K562 (cell line): ENCODE results near the gene HNRNPH3. TPM values are rescaled to one million over a fixed set of nuclear protein-coding genes. Genes with fewer than 3 reads are reported as not detected.
A peak's percentile ranks its signal among the peaks of the same experiment; 100 is the strongest.

Source experiments
- ATAC-seq: fragments of 200-7000 bp; cut with Tn5 transposase; 3 replicates; pipeline ENCODE4 v1.9.1; 2020; ENCODE audit warnings: moderate library complexity
- BruUV-seq: library from RNA; stranded (reverse); fragments of 400-500 nt; replicated peaks from 2 replicates; lab custom pipeline; 2021; lab: Mats Ljungman, UMichigan
- CTCF ChIA-PET: fragments of 300-600 bp; formaldehyde crosslinking; extraction: SDS; loops from one replicate; lab custom pipeline; 2021; ENCODE audit warnings: low intra/inter-chr PET ratio; lab: Yijun Ruan, JAX
- POLR2A ChIA-PET: fragments of 300-600, 350-650 bp; sonication (Branson Sonifier 250); formaldehyde crosslinking; extraction: SDS; loops from one replicate; lab custom pipeline; 2021; ENCODE audit warnings: antibody characterized with exemption, inconsistent platforms; lab: Yijun Ruan, JAX
- DNase-seq, 4 experiments: peaks; one replicate each; pipeline versions ENCODE4 v3.0.0 to v3.0.0-alpha.2; 2011 to 2018; ENCODE audit warnings: low spot score in 3 of 4, mixed read lengths in 3 of 4; ENCODE audit errors: extremely low read depth in 1 of 4
- FAIRE-seq: peaks from 2 replicates; lab custom pipeline; 2011; peaks lifted over from hg19 to GRCh38; lab: Jason Lieb, UNC
- H2AFZ ChIP-seq: 2 replicates; pipeline ENCODE4 v1.6.0; 2011; ENCODE audit warnings: low read depth, low read length, control low read depth, inconsistent platforms
- H3K27ac ChIP-seq: fragments of 200-600 bp; 3 replicates; pipeline ENCODE4 v1.8.0; 2011; ENCODE audit warnings: low read depth, mild to moderate bottlenecking, control low read depth, inconsistent platforms, low read length, moderate library complexity, mixed read lengths; ENCODE audit errors: extremely low read depth
- H3K27me3 ChIP-seq, 2 experiments: fragments of 300-600 bp in 1 of 2; 2 replicates in 1 of 2; 3 replicates in 1 of 2; pipeline versions ENCODE4 v1.6.0 to v1.8.0; 2011; ENCODE audit warnings: inconsistent platforms in 2 of 2, low read length in 2 of 2, mild to moderate bottlenecking in 1 of 2, mixed read lengths in 1 of 2, moderate library complexity in 1 of 2; ENCODE audit not compliant: control insufficient read depth in 2 of 2, insufficient read depth in 2 of 2
- H3K36me3 ChIP-seq: fragments of 300-600 bp; 3 replicates; pipeline ENCODE4 v1.8.0; 2011; ENCODE audit warnings: mild to moderate bottlenecking, low read length, inconsistent platforms; ENCODE audit not compliant: control insufficient read depth, insufficient read depth
- H3K4me1 ChIP-seq, 2 experiments: fragments of 200-600 bp in 1 of 2; replicated peaks in 1 of 2; 2 replicates in 1 of 2; 3 replicates in 1 of 2; pipeline versions ENCODE4 v1.5.1 to v1.8.0; 2011; ENCODE audit warnings: inconsistent platforms in 2 of 2, low read length in 2 of 2, mild to moderate bottlenecking in 1 of 2, mixed read lengths in 1 of 2, moderate library complexity in 1 of 2; ENCODE audit not compliant: control insufficient read depth in 2 of 2, insufficient read depth in 2 of 2
- H3K4me2 ChIP-seq: 2 replicates; pipeline ENCODE4 v1.6.1; 2011; ENCODE audit warnings: low read length, control low read depth, inconsistent platforms, mixed read lengths; ENCODE audit not compliant: insufficient read depth
- H3K4me3 ChIP-seq: fragments of 200-600 bp; sonication (generic), shearing (Covaris generic); 2 replicates; pipeline ENCODE4 v1.5.1; 2016; ENCODE audit warnings: control low read depth, inconsistent platforms
- H3K79me2 ChIP-seq: fragments of 200-600 bp; 3 replicates; pipeline ENCODE4 v1.8.0; 2011; ENCODE audit warnings: low read length, inconsistent platforms; ENCODE audit not compliant: control insufficient read depth, insufficient read depth
- H3K9ac ChIP-seq, 2 experiments: 2 replicates each; pipeline versions ENCODE4 v1.6.0 to v1.6.1; 2011; ENCODE audit warnings: low read depth in 2 of 2, low read length in 2 of 2, control low read depth in 1 of 2, inconsistent platforms in 1 of 2, mild to moderate bottlenecking in 1 of 2, mixed read lengths in 1 of 2; ENCODE audit not compliant: insufficient read depth in 1 of 2
- H3K9me1 ChIP-seq: one replicate; pipeline ENCODE4 v1.6.0; 2011; ENCODE audit warnings: inconsistent platforms, mild to moderate bottlenecking, low read length, moderate library complexity; ENCODE audit not compliant: control insufficient read depth, insufficient read depth
- H3K9me3 ChIP-seq: replicated peaks from 2 replicates; pipeline ENCODE4 v1.5.1; 2011; ENCODE audit warnings: low read depth, low read length, inconsistent platforms; ENCODE audit not compliant: control insufficient read depth, insufficient read depth
- H4K20me1 ChIP-seq: replicated peaks from 2 replicates; pipeline ENCODE4 v1.6.1; 2011; ENCODE audit warnings: low read length, inconsistent platforms, mixed read lengths; ENCODE audit not compliant: control insufficient read depth, insufficient read depth
- ARID2 ChIP-seq: fragments of 450-650 bp; IDR thresholded peaks from 2 replicates; pipeline ENCODE4 v1.6.1; 2017; ENCODE audit warnings: antibody characterized with exemption, mild to moderate bottlenecking
- BRF1 ChIP-seq: IDR thresholded peaks from 3 replicates; pipeline ENCODE4 v1.6.1; 2011; ENCODE audit warnings: borderline replicate concordance, mild to moderate bottlenecking; ENCODE audit not compliant: insufficient read length; ENCODE audit errors: extremely low read depth
- CBFA2T3 ChIP-seq: fragments of 450-650 bp; IDR thresholded peaks from 2 replicates; pipeline ENCODE4 v1.6.1; 2017
- FOXK2 ChIP-seq, 2 experiments: fragments of 450-650 bp; IDR thresholded peaks in 1 of 2; conservative IDR thresholded peaks in 1 of 2; 2 replicates each; pipeline ENCODE4 v1.6.1; 2016; ENCODE audit warnings: low read depth in 2 of 2, mild to moderate bottlenecking in 1 of 2
- GATAD2A ChIP-seq: fragments of 450-650 bp; IDR thresholded peaks from 2 replicates; pipeline ENCODE4 v1.6.1; 2017
- HEY1 ChIP-seq: fragments of 250-450 bp; sonication (Bioruptor Pico); IDR thresholded peaks from 2 replicates; pipeline ENCODE4 v1.5.0; 2020; ENCODE audit warnings: mild to moderate bottlenecking, moderate library complexity, borderline replicate concordance
- HNRNPLL ChIP-seq: fragments of 200-400 bp; formaldehyde crosslinking; IDR thresholded peaks from 2 replicates; pipeline ENCODE4 v1.6.1; 2017; ENCODE audit warnings: low read length, low read depth, mild to moderate bottlenecking; ENCODE audit not compliant: poor library complexity, severe bottlenecking
- NFRKB ChIP-seq: fragments of 450-650 bp; IDR thresholded peaks from 2 replicates; pipeline ENCODE4 v1.6.1; 2016; ENCODE audit warnings: low read depth
- PTBP1 ChIP-seq: fragments of 200-400 bp; formaldehyde crosslinking; IDR thresholded peaks from 2 replicates; pipeline ENCODE4 v1.6.1; 2017; ENCODE audit warnings: low read depth, low read length
- SMARCA4 ChIP-seq: fragments of 450-650 bp; IDR thresholded peaks from 2 replicates; pipeline ENCODE4 v1.6.1; 2016
- TAL1 ChIP-seq: fragments of 450-650 bp; IDR thresholded peaks from 2 replicates; pipeline ENCODE4 v1.6.1; 2016; ENCODE audit warnings: mild to moderate bottlenecking
- TBL1XR1 ChIP-seq, 2 experiments: IDR thresholded peaks; 2 replicates each; pipeline ENCODE4 v1.6.1; 2012; ENCODE audit warnings: improper control_type of control experiment in 2 of 2, low read length in 2 of 2, mild to moderate bottlenecking in 1 of 2
- XRCC5 ChIP-seq: fragments of 200-400 bp; formaldehyde crosslinking; IDR thresholded peaks from 2 replicates; pipeline ENCODE4 v1.6.1; 2017; ENCODE audit warnings: low read depth, mild to moderate bottlenecking, low read length
- ZNF79 ChIP-seq: fragments of 250-450 bp; sonication (Bioruptor Pico); IDR thresholded peaks from 2 replicates; pipeline ENCODE4 v1.4.0; 2020; ENCODE audit warnings: low read depth, mild to moderate bottlenecking, moderate library complexity
- WGBS: fragments of 100-300 bp; shearing (Covaris generic); methylation state at CpG from one replicate; pipeline ENCODE4 v1.1.6; 2016; ENCODE audit warnings: low coverage, mixed read lengths; ENCODE audit not compliant: insufficient coverage; ENCODE audit errors: missing lambda C conversion rate; 5-methylcytosine and 5-hydroxymethylcytosine counted together
- in situ Hi-C: fragments of 300-500 bp; cut with MboI; formaldehyde crosslinking; loops from 4 replicates; pipeline ENCODE4 v1.15.0; 2018; ENCODE audit warnings: inconsistent platforms, mixed read lengths
- intact Hi-C: fragments of 100-400 bp; cut with micrococcal nuclease; formaldehyde crosslinking; loops from 2 replicates; pipeline ENCODE4 v1.14.2; 2022
- polyA plus RNA-seq, 8 experiments: library from polyadenylated mRNA; depleted of rRNA in 4 of 8; stranded (reverse) in 5 of 8; unstranded in 3 of 8; fragments of >200 nt; fragmentation: Nextera tagmentation in 2 of 8; fragmentation: Illumina TruSeq in 1 of 8; extraction: Ambion mirVana in 2 of 8; extraction: Trizol in 1 of 8; gene quantifications; 2 replicates each; pipeline versions ENCODE4 v1.2.1 to v1.2.3, GENCODE V29; 2011 to 2014; ENCODE audit warnings: inconsistent platforms in 1 of 8, missing spikeins in 1 of 8
- total RNA-seq, 7 experiments: library from RNA; depleted of rRNA in 6 of 7; stranded (reverse); fragments of >200 nt in 6 of 7; fragmentation: Illumina TruSeq in 2 of 7; extraction: Trizol in 2 of 7; gene quantifications; 2 replicates each; pipeline versions ENCODE4 v1.2.1 to v1.2.3, GENCODE V29; 2011 to 2021; ENCODE audit warnings: low replicate concordance in 1 of 7
- TF ChIP-seq, protein P1 (sequence below), 2 experiments: fragments of 450-650 bp; conservative IDR thresholded peaks; 2 replicates each; pipeline ENCODE4 v1.6.1; 2017; ENCODE audit warnings: mild to moderate bottlenecking in 2 of 2, moderate library complexity in 2 of 2
- TF ChIP-seq, protein P2 (sequence below): fragments of 250-450 bp; sonication (Bioruptor Pico); IDR thresholded peaks from 2 replicates; pipeline ENCODE4 v1.9.0; 2021; ENCODE audit warnings: mild to moderate bottlenecking
- TF ChIP-seq, protein P3 (sequence below): fragments of 450-650 bp; IDR thresholded peaks from 2 replicates; pipeline ENCODE4 v1.6.1; 2016
- TF ChIP-seq, protein P4 (sequence below): fragments of 450-650 bp; formaldehyde crosslinking; IDR thresholded peaks from 2 replicates; pipeline ENCODE4 v1.4.0; 2022; ENCODE audit warnings: missing genetic modification characterization

HNRNPH3 gene
- total and polyA plus RNA-seq, 9 of the 15 experiments (the other 6 are each of a cell fraction or from before 2014, with no cell fraction given), result 52.8 to 562 (median 152) TPM

DNA sequence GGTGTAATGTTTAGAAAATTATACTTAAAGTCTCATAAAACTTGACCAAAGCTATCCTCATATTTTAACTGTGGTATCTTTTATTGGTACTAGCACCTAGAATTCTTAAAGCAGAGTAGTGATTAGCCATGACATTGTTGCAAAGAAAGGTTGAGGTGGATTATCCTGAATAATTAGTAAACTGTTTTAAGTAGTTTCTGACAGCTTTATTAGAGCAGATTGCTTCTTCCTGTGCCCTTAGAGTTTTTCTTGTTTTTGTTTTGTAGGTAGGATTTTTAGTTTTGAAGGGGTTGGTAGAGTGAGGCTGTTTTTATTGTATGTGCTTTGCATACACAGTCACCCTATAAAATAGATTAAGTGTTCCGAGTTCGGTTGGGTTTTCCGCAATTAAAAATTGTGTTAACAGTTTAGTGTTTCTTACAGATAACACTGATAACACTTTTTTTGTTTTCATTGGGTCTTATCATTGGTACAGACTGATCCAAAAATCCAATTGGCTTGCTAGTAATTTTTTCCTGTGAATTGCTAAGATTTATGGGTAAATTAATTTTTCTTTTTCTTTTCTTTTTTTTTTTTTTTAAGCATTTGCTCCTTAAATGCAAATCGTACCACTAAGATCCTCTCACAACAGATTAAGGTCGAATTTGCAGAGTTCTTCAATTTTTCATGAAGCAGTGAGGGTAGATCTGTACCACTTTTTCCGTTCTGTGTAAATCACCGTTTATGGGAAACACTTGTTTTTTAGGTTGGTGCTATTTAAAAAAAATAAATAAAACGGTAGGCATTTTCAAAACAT, 3.0 kb downstream of the HNRNPH3 start:
- Histone ChIP-seq H3K27ac (no peak overlapping the region), H3K36me3 (peaks cover 69% of the 10 kb centered on the region), H2AFZ (no peak overlapping the region), H3K79me2 (peaks cover 91% of the 10 kb centered on the region), H3K4me1 (peaks cover 16 to 20% of the 10 kb centered on the region in 2 experiments; a peak in 4 of 5 replicates), H3K27me3 (no peaks in the 10 kb centered on the region), H3K9me1 (peaks cover 7% of the 10 kb centered on the region), H4K20me1 (peaks cover 31% of the 10 kb centered on the region), H3K9ac (peak overlapping the region in 1 of 2 experiments; percentile 98; a peak in 3 of 4 replicates), H3K4me2 (peak overlapping the region; percentile 92), H3K9me3 (no peaks in the 10 kb centered on the region), H3K4me3 (peak overlapping the region; percentile 66)
- in situ Hi-C loops (no loop called here), intact Hi-C loops (loop anchor here (10.0 kb wide), 1 partner anchor 540 kb away; no protein-coding TSS in a partner anchor)
- 1% methylated on average over 8 of the region's 8 CpGs for WGBS
- BruUV-seq, result no TSS peak
- DNase-seq, result no peak
- FAIRE-seq, result no peak
- ATAC-seq, result no peak
- ChIA-PET CTCF (no interaction called here), POLR2A (interaction anchor here (1.1 to 5.4 kb wide), 4 partner anchors 10 to 546 kb away, joined by 3 to 104 read pairs (median 7); no protein-coding TSS in a partner anchor)
- TF ChIP-seq, protein P1, sequence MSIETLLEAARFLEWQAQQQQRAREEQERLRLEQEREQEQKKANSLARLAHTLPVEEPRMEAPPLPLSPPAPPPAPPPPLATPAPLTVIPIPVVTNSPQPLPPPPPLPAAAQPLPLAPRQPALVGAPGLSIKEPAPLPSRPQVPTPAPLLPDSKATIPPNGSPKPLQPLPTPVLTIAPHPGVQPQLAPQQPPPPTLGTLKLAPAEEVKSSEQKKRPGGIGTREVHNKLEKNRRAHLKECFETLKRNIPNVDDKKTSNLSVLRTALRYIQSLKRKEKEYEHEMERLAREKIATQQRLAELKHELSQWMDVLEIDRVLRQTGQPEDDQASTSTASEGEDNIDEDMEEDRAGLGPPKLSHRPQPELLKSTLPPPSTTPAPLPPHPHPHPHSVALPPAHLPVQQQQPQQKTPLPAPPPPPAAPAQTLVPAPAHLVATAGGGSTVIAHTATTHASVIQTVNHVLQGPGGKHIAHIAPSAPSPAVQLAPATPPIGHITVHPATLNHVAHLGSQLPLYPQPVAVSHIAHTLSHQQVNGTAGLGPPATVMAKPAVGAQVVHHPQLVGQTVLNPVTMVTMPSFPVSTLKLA (conservative IDR thresholded peaks at IDR 0.05), result 0 out of 4 replicates have a peak, but pooled peaks of 1 of the 2 experiments have one; percentile 17
- TF ChIP-seq XRCC5 (no peak), SMARCA4 (0 out of 2 replicates have a peak, but pooled peaks have one; percentile 19), ARID2 (peak; percentile 15; the same call in 1 of the 2 replicates), NFRKB (no peak), TBL1XR1 (IDR thresholded peaks at IDR 0.05; ENCODE audit: low read length in 2 of 2) (no peak), TAL1 (0 out of 2 replicates have a peak, but pooled peaks have one; percentile 3), BRF1 (no peak), PTBP1 (no peak), GATAD2A (no peak), HEY1 (CRISPR knock-in tag) (no peak), ZNF79 (CRISPR knock-in tag) (peak; percentile 76), HNRNPLL (no peak), FOXK2 (conservative IDR thresholded peaks at IDR 0.05 in 1 of 2, IDR thresholded peaks at IDR 0.05 in 1 of 2; ENCODE audit: low read depth in 2 of 2) (0 out of 4 replicates have a peak, but pooled peaks of 1 of the 2 experiments have one; percentile 9), CBFA2T3 (peak; percentile 13; the same call in 1 of the 2 replicates)
- TF ChIP-seq, protein P2, sequence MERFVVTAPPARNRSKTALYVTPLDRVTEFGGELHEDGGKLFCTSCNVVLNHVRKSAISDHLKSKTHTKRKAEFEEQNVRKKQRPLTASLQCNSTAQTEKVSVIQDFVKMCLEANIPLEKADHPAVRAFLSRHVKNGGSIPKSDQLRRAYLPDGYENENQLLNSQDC (CRISPR knock-in tag), result no peak
- TF ChIP-seq, protein P3, sequence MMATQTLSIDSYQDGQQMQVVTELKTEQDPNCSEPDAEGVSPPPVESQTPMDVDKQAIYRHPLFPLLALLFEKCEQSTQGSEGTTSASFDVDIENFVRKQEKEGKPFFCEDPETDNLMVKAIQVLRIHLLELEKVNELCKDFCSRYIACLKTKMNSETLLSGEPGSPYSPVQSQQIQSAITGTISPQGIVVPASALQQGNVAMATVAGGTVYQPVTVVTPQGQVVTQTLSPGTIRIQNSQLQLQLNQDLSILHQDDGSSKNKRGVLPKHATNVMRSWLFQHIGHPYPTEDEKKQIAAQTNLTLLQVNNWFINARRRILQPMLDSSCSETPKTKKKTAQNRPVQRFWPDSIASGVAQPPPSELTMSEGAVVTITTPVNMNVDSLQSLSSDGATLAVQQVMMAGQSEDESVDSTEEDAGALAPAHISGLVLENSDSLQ, result no peak
- TF ChIP-seq, protein P4, sequence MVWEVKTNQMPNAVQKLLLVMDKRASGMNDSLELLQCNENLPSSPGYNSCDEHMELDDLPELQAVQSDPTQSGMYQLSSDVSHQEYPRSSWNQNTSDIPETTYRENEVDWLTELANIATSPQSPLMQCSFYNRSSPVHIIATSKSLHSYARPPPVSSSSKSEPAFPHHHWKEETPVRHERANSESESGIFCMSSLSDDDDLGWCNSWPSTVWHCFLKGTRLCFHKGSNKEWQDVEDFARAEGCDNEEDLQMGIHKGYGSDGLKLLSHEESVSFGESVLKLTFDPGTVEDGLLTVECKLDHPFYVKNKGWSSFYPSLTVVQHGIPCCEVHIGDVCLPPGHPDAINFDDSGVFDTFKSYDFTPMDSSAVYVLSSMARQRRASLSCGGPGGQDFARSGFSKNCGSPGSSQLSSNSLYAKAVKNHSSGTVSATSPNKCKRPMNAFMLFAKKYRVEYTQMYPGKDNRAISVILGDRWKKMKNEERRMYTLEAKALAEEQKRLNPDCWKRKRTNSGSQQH (CRISPR knock-in tag), result no peak
